ENCODE measurements around the gene ATMIN. TPM values are rescaled to one million over a fixed set of nuclear protein-coding genes. Genes with fewer than 3 reads are reported as not detected.

ATMIN gene
- total RNA-seq, 1 donor from 2014 or later: 28.4 TPM

DNA sequence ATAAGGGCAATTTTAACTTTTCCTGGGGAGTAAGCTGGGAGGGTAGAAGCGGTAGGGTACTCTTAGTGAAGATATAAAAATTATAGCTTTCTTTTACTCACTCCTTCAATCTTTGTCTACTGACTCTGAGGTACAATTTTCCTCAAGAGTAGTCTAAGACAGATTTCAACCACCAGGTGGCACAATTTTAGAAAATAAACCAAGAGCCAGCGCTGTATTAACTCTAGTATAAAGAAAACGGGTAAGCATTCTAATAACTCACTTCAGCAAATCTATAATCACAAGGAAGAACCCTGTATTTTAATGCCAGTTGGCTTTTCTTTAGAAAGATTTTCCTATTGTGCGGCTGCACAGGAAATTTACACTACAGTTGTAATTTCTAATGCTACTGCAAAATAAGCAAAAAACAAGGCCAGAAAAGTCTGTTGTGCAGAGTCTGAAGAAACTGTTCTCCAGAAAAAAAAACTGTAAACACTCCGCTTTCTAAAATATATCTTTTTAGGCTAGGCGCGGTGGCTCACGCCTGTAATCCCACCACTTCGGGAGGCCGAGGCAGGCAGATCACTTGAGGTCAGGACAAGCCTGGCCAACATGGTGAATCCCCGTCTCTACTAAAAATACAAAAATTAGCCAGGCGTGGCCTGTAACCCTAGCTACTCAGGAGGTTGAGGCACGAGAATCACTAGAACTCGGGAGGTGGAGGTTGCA is 30.8 kb upstream of the ATMIN start:
- intact Hi-C loops (cut with micrococcal nuclease): loop anchor here (10.0 kb wide), 5 partner anchors 200 to 1650 kb away; partner anchors contain the start of genes CDYL2, GAN and MAF

GRCh38 chr16:81005610-81006161 is 30.0 kb upstream of the ATMIN start:
- intact Hi-C loops (cut with micrococcal nuclease): loop anchor here (10.0 kb wide), 5 partner anchors 201 to 1649 kb away; partner anchors contain the start of genes CDYL2, GAN and MAF

- intact Hi-C loops (cut with micrococcal nuclease): loop anchor here (10.0 kb wide), 5 partner anchors 202 to 1648 kb away; partner anchors contain the start of genes CDYL2, GAN and MAF
Observed at GRCh38 chr16:81006211-81006812, 29.3 kb upstream of the ATMIN start.

- intact Hi-C loops (cut with micrococcal nuclease): loop anchor here (1.0 to 10.0 kb wide), 9 partner anchors 10 to 1648 kb away; partner anchors contain the start of genes ATMIN, CDYL2, GAN and GCSH
Observed at GRCh38 chr16:81006813-81007695, 28.6 kb upstream of the ATMIN start, which contains the start of the genes CENPN and CMC2. CENPN (plus strand) TSS chr16:81007214; CDS start chr16:81011940, 4,726 bp downstream. CMC2 (minus strand) TSS chr16:81006885; CDS start chr16:80997394, 9,491 bp downstream.

- intact Hi-C loops (cut with micrococcal nuclease): loop anchor here (10.0 kb wide), 5 partner anchors 204 to 1646 kb away; partner anchors contain the start of genes CDYL2, GAN and MAF
Observed at GRCh38 chr16:81008505-81008789, 27.2 kb upstream of the ATMIN start.

- intact Hi-C loops (cut with micrococcal nuclease): no loop called here
Observed at GRCh38 chr16:81012974-81013373, 22.7 kb upstream of the ATMIN start.

GRCh38 chr16:81014672-81015071 is 21.0 kb upstream of the ATMIN start:
- intact Hi-C loops (cut with micrococcal nuclease): no loop called here

- intact Hi-C loops (cut with micrococcal nuclease): no loop called here
Observed at GRCh38 chr16:81018496-81018895, 17.1 kb upstream of the ATMIN start.

DNA sequence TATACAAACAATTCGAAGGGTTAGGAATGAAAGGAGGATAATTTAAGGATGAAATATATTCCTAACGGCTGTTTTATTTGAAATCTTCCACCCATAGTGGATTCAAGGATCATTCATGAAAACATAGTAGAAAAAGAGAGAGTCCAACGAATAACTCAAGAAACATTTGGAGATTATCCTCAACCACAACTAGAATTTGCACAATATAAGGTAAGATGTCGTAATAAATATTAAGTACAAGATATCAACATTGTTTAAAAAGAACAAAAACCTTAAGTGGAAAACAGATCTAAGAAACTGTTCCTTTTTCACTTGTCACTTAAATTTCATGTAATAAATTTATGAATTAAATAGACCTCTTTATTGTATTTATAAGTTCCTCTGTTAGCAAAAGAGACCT is 9.2 kb upstream of the ATMIN start:
- intact Hi-C loops (cut with micrococcal nuclease): no loop called here

- intact Hi-C loops (cut with micrococcal nuclease): no loop called here
Observed at GRCh38 chr16:81029930-81030604, 5.6 kb upstream of the ATMIN start.

- intact Hi-C loops (cut with micrococcal nuclease): loop anchor here (1.0 kb wide), 5 partner anchors 29 to 702 kb away; partner anchors contain the start of genes CENPN, GAN and GCSH
Observed at GRCh38 chr16:81035975-81036750, 521 bp downstream of the ATMIN start.

DNA sequence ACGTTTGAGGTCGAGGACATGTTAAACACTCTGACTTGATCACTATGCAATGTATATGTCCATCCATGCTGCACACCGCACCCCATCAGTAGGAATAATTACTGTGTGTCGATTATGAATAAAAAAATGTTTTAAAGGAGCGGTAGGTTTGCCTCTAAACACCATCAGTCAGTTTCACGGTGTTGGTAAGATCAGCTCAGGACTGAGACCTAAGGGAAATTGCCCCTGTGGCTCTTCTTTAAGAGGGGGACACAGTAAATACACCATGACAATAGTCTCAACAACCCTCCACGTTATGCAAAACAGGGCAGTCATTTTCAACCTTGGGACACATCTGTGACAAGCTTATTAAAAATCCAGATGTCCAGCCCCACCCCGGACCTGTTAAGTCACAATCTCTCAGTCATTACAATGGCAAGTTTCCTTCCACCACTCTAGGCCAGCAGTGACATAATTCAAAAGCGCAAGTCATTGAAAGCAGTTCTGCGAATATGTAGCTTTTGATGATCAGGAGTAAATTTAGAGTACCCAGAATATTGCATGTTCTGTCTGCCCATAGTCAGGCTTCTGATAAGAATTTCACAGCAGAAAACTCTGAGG is 1.2 kb downstream of the ATMIN start:
- intact Hi-C loops (cut with micrococcal nuclease): loop anchor here (1.0 kb wide), 1 partner anchor 277 kb away; the partner anchor contains the start of gene GAN

DNA sequence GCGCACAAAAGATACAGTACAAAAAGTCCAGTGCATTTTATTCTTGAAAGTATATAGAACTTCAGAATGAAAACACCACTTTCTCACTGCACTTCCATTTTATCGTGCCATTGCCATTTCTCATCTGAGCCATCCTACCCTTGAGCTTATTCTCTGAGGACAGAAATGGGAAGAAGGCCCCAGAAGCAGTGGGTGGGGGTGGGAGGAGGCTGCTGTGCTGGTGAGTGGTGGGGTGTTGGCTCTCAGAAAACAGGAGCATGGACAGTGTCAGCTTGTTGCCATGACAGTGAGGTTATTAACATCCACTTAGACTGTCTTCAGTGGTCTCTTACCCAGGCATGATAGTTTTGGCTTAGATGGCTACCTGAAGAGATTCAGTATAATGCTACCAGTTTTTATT is 4.5 kb downstream of the ATMIN start:
- intact Hi-C loops (cut with micrococcal nuclease): no loop called here

GRCh38 chr16:81040842-81041241 is 5.2 kb downstream of the ATMIN start:
- intact Hi-C loops (cut with micrococcal nuclease): no loop called here

GRCh38 chr16:81041696-81042095 is 6.1 kb downstream of the ATMIN start:
- intact Hi-C loops (cut with micrococcal nuclease): no loop called here

- intact Hi-C loops (cut with micrococcal nuclease): no loop called here
Observed at GRCh38 chr16:81042821-81043220, 7.2 kb downstream of the ATMIN start.

GRCh38 chr16:81053761-81054160 is 18.1 kb downstream of the ATMIN start:
- intact Hi-C loops (cut with micrococcal nuclease): no loop called here

GRCh38 chr16:81060576-81061306 is 25.1 kb downstream of the ATMIN start:
- intact Hi-C loops (cut with micrococcal nuclease): no loop called here

- intact Hi-C loops (cut with micrococcal nuclease): no loop called here
Observed at GRCh38 chr16:81061307-81061640, 25.6 kb downstream of the ATMIN start.

Data from T-helper 2 cell treated with Interferon-gamma antibody and Interleukin-4, amounts not matched to agents 100 ng/mL and 5 ng/mL, for 36 hours (primary cell).